Measurements from ENCODE around the gene MIER2. TPM values are rescaled to one million over a fixed set of nuclear protein-coding genes. Genes with fewer than 3 reads are reported as not detected.

The MIER2 gene
- total RNA-seq, 4 donors from 2014 or later: 2.4 to 16.0 (median 9.2) TPM

DNA sequence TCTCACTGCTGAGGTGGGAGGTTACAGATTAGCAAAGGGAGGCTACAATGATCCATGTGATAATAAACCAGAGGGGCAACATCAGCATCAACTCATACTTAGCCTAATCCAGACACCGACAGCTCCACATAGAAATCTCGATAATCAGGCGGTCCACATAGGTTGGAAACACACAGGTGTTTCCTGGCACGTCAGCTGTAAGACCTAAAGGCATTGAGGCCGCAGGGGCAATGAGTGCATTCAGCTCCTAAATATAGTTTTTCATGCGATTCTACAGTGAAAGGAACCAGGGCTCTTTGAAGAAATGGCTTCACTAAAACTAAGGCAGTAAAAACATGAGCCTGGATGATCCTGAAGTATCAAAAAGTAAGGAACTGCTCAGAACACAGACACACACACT, 72.7 kb downstream of the MIER2 start:
- TF ChIP-seq, protein P1, sequence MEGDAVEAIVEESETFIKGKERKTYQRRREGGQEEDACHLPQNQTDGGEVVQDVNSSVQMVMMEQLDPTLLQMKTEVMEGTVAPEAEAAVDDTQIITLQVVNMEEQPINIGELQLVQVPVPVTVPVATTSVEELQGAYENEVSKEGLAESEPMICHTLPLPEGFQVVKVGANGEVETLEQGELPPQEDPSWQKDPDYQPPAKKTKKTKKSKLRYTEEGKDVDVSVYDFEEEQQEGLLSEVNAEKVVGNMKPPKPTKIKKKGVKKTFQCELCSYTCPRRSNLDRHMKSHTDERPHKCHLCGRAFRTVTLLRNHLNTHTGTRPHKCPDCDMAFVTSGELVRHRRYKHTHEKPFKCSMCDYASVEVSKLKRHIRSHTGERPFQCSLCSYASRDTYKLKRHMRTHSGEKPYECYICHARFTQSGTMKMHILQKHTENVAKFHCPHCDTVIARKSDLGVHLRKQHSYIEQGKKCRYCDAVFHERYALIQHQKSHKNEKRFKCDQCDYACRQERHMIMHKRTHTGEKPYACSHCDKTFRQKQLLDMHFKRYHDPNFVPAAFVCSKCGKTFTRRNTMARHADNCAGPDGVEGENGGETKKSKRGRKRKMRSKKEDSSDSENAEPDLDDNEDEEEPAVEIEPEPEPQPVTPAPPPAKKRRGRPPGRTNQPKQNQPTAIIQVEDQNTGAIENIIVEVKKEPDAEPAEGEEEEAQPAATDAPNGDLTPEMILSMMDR (IDR thresholded peaks at IDR 0.05; ENCODE audit: low read depth): no peak

- TF ChIP-seq, protein P1 (IDR thresholded peaks at IDR 0.05; ENCODE audit: low read depth): no peak
These were observed 75.4 kb downstream of the MIER2 start for GRCh38 chr19:269241-269640.

GRCh38 chr19:262125-262524, 82.5 kb downstream of the MIER2 start:
- TF ChIP-seq, protein P1 (IDR thresholded peaks at IDR 0.05; ENCODE audit: low read depth): no peak

Other genes with a start within 250 kb of the MIER2 start
- gene OR4F17, start 237.7 kb downstream of the MIER2 start, total RNA-seq: not detected
- 1 to 10 TPM in 3 of 4 donors, not detected in 1; 1.0 to 4.1 (median 1.5) TPM for gene PLPP2, start 53.4 kb downstream of the MIER2 start, total RNA-seq
- gene C2CD4C, start 64.4 kb upstream of the MIER2 start, total RNA-seq: 1 to 10 TPM in 1 of 4 donors, under 1 TPM in 2, not detected in 1; 0.44 to 6.8 (median 0.51) TPM
- 10 to 100 TPM in 1 of 4 donors, 1 to 10 TPM in 3; 7.3 to 20.2 (median 8.9) TPM for gene SHC2, start 116.2 kb upstream of the MIER2 start, total RNA-seq
- under 1 TPM in 2 of 4 donors, not detected in 2; 0.38 to 0.68 TPM for gene MADCAM1, start 151.7 kb upstream of the MIER2 start, total RNA-seq
- gene TPGS1, start 162.7 kb upstream of the MIER2 start, total RNA-seq: 10 to 100 TPM in 3 of 4 donors, 1 to 10 TPM in 1; 9.1 to 54.1 (median 41.5) TPM
- 10 to 100 TPM; 25.8 to 81.2 (median 42.4) TPM for gene CDC34, start 187.0 kb upstream of the MIER2 start, total RNA-seq
- under 1 TPM in 1 of 4 donors, not detected in 3; 0.88 TPM for gene GZMM, start 199.3 kb upstream of the MIER2 start, total RNA-seq
- gene BSG, start 227.8 kb upstream of the MIER2 start, total RNA-seq: 100 to 1,000 TPM; 313 to 793 (median 445) TPM
- gene HCN2, start 245.1 kb upstream of the MIER2 start, total RNA-seq: not detected

Measured in subcutaneous adipose tissue (tissue), 4 donors.